Stomach (tissue), 9 donors: ENCODE results near the gene ITPR2. TPM values are rescaled to one million over a fixed set of nuclear protein-coding genes. Genes with fewer than 3 reads are reported as not detected.

Source experiments
- DNase-seq, 2 donors: peaks; one replicate each; pipeline versions ENCODE4 v3.0.0 to v3.0.0-alpha.2; 2013 to 2019
- H3K27ac ChIP-seq, 5 donors: fragments of 200-600 bp in 4 of 5; sonication (generic) in 4 of 5; one replicate each; pipeline ENCODE4 v1.5.1; 2013 to 2019; ENCODE audit warnings: mild to moderate bottlenecking in 1 of 5, moderate library complexity in 1 of 5
- H3K27me3 ChIP-seq, 3 donors: fragments of 200-600 bp; sonication (generic); one replicate each; pipeline ENCODE4 v1.5.1; 2017 to 2019; ENCODE audit warnings: mixed run types in 1 of 3
- H3K36me3 ChIP-seq, 4 donors: fragments of 200-600 bp; sonication (generic); 1 replicate in 3 of 4; 2 replicates in 1 of 4; pipeline ENCODE4 v1.5.1; 2016 to 2019
- H3K4me1 ChIP-seq, 4 donors: fragments of 200-600 bp; sonication (generic); one replicate each; pipeline ENCODE4 v1.5.1; 2016 to 2019
- H3K4me3 ChIP-seq, 4 donors: fragments of 200-600 bp; sonication (generic) in 3 of 4; one replicate each; pipeline ENCODE4 v1.5.1; 2016 to 2019; ENCODE audit warnings: mild to moderate bottlenecking in 1 of 4
- H3K9me3 ChIP-seq, 4 donors: fragments of 200-600 bp; sonication (generic); one replicate each; pipeline ENCODE4 v1.5.1; 2016 to 2019
- CTCF ChIP-seq, 7 experiments: fragments of 450-650 bp in 4 of 7; fragments of 200-600 bp in 3 of 7; sonication (generic) in 3 of 7; IDR thresholded peaks; one replicate each; pipeline ENCODE4 v1.5.1; 2016 to 2019; ENCODE audit warnings: antibody characterized with exemption in 7 of 7, control low read depth in 2 of 7, mild to moderate bottlenecking in 1 of 7
- EP300 ChIP-seq: sonication (generic); formaldehyde crosslinking; IDR thresholded peaks from one replicate; pipeline ENCODE4 v1.6.1; 2017; ENCODE audit warnings: antibody characterized with exemption
- POLR2A ChIP-seq, 4 donors: fragments of 450-650 bp; IDR thresholded peaks; one replicate each; pipeline ENCODE4 v1.6.1; 2016; ENCODE audit warnings: antibody characterized with exemption in 4 of 4, control low read depth in 2 of 4, mild to moderate bottlenecking in 1 of 4, moderate library complexity in 1 of 4
- POLR2AphosphoS5 ChIP-seq, 3 donors: sonication (generic); formaldehyde crosslinking; IDR thresholded peaks; one replicate each; pipeline ENCODE4 v1.6.1; 2016; ENCODE audit warnings: antibody characterized with exemption in 3 of 3
- WGBS, 5 donors: extraction: QIAGEN DNeasy Blood & Tissue Kit in 3 of 5; methylation state at CpG; one replicate each; pipeline versions ENCODE4 v1.1.5 to v1.1.7; 2013 to 2018; 5-methylcytosine and 5-hydroxymethylcytosine counted together
- intact Hi-C: fragments of 100-400 bp; cut with DNase I; formaldehyde crosslinking; loops from one replicate; pipeline ENCODE4 v1.15.1; 2023; ENCODE audit warnings: low total_unique reads
- polyA plus RNA-seq, 3 donors: library from polyadenylated mRNA; stranded (reverse); fragments of 200-250 nt; gene quantifications; one replicate each; pipeline ENCODE4 v1.2.3, GENCODE V29; 2013
- total RNA-seq, 5 donors: library from RNA; depleted of rRNA; stranded (reverse); fragments of >200 nt; gene quantifications; one replicate each; pipeline versions ENCODE4 v1.1.0 to v1.2.3, GENCODE V29; 2014 to 2016
- donor health status: healthy with polysubstance abuse.
- donor health status: Bipolar disorder and iron deficiency.
- donor health status: healthy.

ITPR2 gene
- total and polyA plus RNA-seq, 8 donors, result 1.4 to 172 (median 23.4) TPM

DNA sequence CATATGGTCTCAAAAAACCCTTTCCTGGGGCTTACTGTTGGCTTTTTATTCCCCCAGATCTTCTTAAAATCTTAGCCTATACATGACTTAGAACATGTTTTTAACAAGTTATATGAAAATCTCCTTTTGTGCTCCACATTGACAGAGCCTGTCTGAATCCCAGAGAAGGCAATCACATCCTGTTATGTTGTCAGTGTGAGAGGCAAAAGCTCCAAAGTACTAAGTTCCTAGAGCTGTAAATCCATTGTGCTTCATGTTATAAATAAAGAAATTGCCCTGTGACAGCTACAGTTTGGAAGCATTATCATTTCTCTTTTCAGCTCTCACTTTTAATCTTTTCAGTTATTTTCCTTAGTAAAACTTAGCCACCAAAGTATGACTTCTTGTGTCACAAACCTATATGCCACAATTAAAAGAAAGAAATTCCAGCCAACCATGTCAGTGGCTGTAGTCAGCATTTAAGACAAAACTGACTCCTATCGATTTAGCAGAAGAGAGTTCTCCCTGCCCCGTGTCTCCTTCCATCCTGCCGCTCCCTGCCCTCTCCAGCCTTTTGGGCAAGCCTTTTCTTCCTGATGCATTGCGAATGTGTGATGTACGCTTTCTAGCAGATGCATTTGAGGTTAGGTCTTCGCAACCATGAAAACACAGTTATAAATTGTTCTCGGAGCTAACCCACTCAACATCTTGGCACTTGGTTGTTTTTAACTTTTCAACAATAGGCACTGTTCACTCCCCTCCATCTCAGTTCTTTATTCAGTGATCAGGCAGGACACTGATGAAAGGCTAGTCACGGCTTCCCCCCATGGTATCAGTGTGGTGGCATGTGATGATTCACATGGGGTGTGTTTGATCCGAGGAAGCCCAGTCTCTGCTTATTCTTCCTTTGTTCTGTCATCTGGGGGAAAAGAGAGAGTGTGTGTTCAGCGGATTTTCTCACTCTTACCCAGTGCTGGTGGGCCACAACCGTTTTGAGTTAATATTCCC is 494.1 kb downstream of the ITPR2 start:
- WGBS, 5 donors, result 84 to 90% (median 86%) methylated on average over 11 of the region's 11 CpGs
- no peak for DNase-seq
- H3K27me3 ChIP-seq, result no peaks in the 10 kb centered on the region
- H3K4me3 ChIP-seq, result no peak overlapping the region
- peaks cover 0 to 8% (median 0%) of the 10 kb centered on the region in 4 donors for H3K9me3 ChIP-seq
- intact Hi-C loops, result no loop called here
- H3K4me1 ChIP-seq, result no peaks in the 10 kb centered on the region
- H3K36me3 ChIP-seq, result peaks cover 0 to 28% (median 20%) of the 10 kb centered on the region in 4 donors
- TF ChIP-seq CTCF (IDR thresholded peaks at IDR 0.05) (no peak), EP300 (no peak), POLR2A (IDR thresholded peaks at IDR 0.05) (no peak)
- H3K27ac ChIP-seq, result no peak overlapping the region

DNA sequence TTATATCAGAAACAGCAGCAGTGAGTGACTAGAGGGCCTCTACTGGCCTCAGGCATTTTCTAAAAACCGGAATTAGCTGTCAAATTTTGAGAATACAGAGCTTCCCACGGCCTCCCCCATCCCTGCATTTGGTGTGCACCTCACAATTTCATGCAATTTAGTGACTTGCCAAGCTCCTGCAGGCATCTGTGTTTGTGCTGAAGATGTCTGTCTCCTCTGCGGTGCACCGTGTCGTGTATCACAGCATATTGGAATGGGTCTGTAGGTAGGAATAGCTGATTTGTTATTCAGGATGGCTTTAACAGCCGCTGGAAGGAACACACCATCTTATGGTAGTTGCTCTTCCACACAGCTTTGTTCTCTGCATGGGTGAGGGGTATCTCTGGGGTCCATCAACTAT is 497.3 kb downstream of the ITPR2 start:
- Histone ChIP-seq H3K4me1 (no peaks in the 10 kb centered on the region), H3K9me3 (peaks cover 0 to 11% (median 0%) of the 10 kb centered on the region in 4 donors), H3K4me3 (no peak overlapping the region), H3K27ac (no peak overlapping the region), H3K27me3 (no peaks in the 10 kb centered on the region), H3K36me3 (peaks cover 0 to 28% (median 20%) of the 10 kb centered on the region in 4 donors)
- no peak for DNase-seq
- intact Hi-C loops, result no loop called here
- 89 to 96% (median 92%) methylated on average over 6 of the region's 6 CpGs for WGBS, 5 donors
- TF ChIP-seq EP300 (no peak), CTCF (IDR thresholded peaks at IDR 0.05) (no peak), POLR2AphosphoS5 (IDR thresholded peaks at IDR 0.05) (no peak), POLR2A (IDR thresholded peaks at IDR 0.05) (no peak)

GRCh38 chr12:26334621-26335124 is 498.3 kb downstream of the ITPR2 start:
- H3K36me3 ChIP-seq, result peaks cover 0 to 21% (median 11%) of the 10 kb centered on the region in 4 donors
- no peak overlapping the region for H3K27ac ChIP-seq
- intact Hi-C loops, result no loop called here
- TF ChIP-seq CTCF (IDR thresholded peaks at IDR 0.05) (no peak), EP300 (no peak), POLR2A (IDR thresholded peaks at IDR 0.05) (no peak), POLR2AphosphoS5 (IDR thresholded peaks at IDR 0.05) (no peak)
- H3K4me3 ChIP-seq, result no peak overlapping the region
- H3K4me1 ChIP-seq, result no peaks in the 10 kb centered on the region
- DNase-seq, result no peak
- WGBS, 5 donors, result 76 to 80% (median 79%) methylated on average over 6 of the region's 6 CpGs
- no peaks in the 10 kb centered on the region for H3K27me3 ChIP-seq
- peaks cover 0 to 11% (median 0%) of the 10 kb centered on the region in 4 donors for H3K9me3 ChIP-seq

- peaks cover 0 to 5% (median 4%) of the 10 kb centered on the region in 4 donors for H3K36me3 ChIP-seq
- intact Hi-C loops, result no loop called here
- H3K27me3 ChIP-seq, result no peaks in the 10 kb centered on the region
- peaks cover 0 to 11% (median 0%) of the 10 kb centered on the region in 4 donors for H3K9me3 ChIP-seq
- no peak overlapping the region for H3K27ac ChIP-seq
- H3K4me1 ChIP-seq, result no peaks in the 10 kb centered on the region
- DNase-seq, result no peak
- WGBS, 5 donors, result 83 to 95% (median 89%) methylated on average over 4 of the region's 4 CpGs
- no peak for TF ChIP-seq CTCF (IDR thresholded peaks at IDR 0.05)
- TF ChIP-seq POLR2AphosphoS5 (IDR thresholded peaks at IDR 0.05), result no peak
- TF ChIP-seq EP300, result no peak
- no peak for TF ChIP-seq POLR2A (IDR thresholded peaks at IDR 0.05)
- no peak overlapping the region for H3K4me3 ChIP-seq
Measured at GRCh38 chr12:26331960-26332359, 501.0 kb downstream of the ITPR2 start.
